Sciatic nerve (tissue), 2 donors: ENCODE results near the gene SH3BP1. TPM values are rescaled to one million over a fixed set of nuclear protein-coding genes. Genes with fewer than 3 reads are reported as not detected.

Source experiments
- ATAC-seq: fragments of 200-7000 bp; cut with Tn5 transposase; one replicate; pipeline ENCODE4 v1.9.1; 2020; ENCODE audit warnings: mild to moderate bottlenecking, moderate library complexity
- DNase-seq: peaks from one replicate; pipeline ENCODE4 v3.0.0-alpha.2; 2020; ENCODE audit warnings: low spot score
- intact Hi-C: fragments of 100-400 bp; cut with DNase I; formaldehyde crosslinking; loops from one replicate; pipeline ENCODE4 v1.14.2; 2022
- total RNA-seq: library from RNA; stranded (reverse); fragmentation: NEBNext Ultra II Directional; extraction: Animal tissue kit (Norgen Biotek cat#: 25700); gene quantifications from one replicate; pipeline ENCODE4 v1.2.1, GENCODE V29; 2021
- donor health status: DM: no; HTN: no; CAD: no.
- donor health status: DM: no; HTN: no; CAD: no.

SH3BP1 gene
- total RNA-seq, 1 donor from 2014 or later, result 10.3 TPM

DNA sequence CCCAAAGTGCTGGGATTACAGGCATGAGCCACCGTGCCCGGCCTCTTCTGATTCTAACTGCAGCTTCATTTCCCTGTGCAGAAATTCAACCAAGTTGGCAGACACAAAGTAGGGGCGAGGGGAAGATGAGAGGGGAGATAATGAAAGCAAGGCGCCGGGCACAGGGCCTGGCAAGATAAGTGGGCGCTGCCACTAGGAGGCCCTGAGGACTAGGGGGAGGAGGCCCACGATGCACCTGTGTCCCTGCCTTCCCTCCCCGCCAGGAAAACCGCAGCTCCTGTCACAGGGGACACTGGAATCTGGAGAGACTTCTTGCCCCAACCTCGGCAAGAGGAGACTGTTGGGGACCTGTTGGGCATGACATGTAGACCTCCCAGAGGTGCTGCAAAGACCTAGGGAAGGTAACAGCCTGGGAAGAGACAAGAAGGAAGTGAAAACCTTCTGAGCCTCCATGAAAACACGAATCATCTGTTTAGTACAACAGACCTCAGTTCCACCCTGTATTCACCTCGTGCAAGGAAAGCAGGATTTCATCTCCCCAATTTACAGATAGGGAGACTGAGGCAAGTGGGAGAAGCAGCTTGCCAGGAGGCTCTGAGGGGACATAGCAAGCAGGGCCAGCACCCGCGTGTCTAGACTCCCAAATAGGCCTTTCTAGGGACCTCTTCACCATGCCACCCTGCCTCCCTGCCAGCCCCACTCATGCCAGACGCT, 32.9 kb downstream of the SH3BP1 start:
- ATAC-seq (no peak), DNase-seq (no peak)
- intact Hi-C loops, result no loop called here

DNA sequence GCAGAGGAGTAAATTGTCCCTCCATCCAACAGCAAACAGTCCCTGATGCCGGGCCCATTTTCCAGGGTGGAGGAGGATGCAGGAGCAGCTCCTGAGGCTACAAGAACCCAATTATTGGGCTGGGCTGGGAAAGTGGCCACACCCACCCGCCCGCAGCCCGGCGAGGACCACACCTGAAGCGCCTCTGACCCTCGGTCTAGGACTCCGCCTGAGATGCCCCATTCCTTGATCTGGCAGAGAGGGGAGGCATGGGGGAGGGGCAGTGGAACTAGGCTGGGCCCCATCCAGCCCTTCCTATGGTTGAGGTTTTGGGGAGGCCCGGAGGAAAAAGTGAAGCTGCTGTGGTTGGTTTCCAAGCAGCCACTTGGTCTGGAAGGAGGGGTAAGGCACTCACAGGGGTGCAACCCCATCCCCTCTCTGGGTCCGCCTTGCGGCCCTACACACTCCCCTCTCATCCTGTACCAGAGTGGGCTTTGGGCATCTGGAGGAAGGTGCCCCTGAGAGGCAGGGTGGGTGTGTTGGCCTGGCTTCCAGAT, 33.5 kb downstream of the SH3BP1 start:
- intact Hi-C loops, result no loop called here
- DNase-seq (no peak), ATAC-seq (no peak)

DNA sequence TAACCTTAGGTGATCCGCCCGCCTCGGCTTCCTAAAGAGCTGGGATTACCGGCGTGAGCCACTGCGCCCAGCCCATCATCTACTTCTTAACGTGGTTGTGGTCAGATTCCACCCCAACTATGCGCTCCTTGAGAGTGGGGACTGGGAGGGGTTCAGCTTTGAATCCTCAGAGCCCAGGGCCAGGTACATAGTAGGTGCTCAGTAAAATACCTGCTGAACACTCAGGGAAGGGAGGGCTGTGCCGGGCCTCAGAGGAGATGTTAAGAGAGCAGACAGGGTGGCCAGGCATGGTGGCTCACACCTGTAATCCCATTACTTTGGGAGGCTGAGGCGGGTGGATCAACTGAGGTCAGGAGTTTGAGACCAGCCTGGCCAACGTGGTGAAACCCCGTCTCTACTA, 34.8 kb downstream of the SH3BP1 start:
- intact Hi-C loops, result no loop called here
- no peak for ATAC-seq

DNA sequence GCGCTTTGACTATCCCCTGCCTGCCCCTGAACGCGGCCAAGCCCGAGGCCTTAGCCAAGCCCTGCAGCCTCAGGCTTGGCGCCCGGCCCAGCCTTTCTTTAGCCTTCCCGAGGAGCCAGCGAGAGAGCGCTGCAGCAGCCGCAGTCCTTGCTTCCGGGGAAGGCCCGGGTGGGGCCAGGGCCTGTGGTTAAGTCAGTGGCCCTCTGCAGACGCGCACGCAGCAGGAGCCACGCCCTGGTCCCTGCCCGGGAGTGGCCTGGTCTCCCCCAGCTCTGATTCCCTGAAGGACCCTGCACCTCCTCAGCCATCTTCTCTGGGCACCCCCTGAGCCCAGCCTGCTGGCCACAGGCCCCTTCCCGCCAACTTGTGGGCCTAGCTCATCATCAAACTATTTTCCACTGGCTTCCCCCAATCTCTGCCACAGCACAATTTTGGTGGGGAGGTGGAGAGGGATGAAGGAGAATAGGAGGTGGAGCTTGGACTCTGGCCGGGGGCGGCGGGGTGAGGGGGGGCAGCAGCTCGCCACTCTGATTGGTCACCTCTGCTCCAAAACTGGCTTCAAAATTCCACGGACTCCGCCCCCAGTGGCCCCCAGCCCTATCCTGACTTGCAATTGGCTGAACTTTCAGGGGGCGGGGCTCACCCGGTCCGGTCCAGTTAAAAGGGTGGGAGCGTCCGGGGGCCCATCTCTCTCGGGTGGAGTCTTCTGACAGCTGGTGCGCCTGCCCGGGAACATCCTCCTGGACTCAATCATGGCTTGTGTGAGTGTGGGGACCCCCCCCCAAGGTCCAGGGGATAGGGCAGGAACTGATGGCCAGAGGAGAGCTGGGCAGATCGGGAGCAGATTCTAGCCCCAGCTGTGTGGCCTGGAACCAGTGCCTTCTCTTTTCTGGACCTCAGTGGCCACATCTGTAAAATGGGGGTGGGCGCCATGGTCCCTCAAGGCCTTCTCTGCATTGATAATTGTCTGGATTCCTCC, 35.8 kb downstream of the SH3BP1 start, which contains the start of gene LGALS1:
TSS of gene LGALS1 (plus strand) at position 686 of the 979 bp plus-strand sequence. CDS start at position 753, 67 bp downstream.
- ATAC-seq, result peak; percentile 94
- DNase-seq, result peak; percentile 99
- intact Hi-C loops, result no loop called here

More for the DNA sequence above, 34.8 kb downstream of the SH3BP1 start:
- DNase-seq, result no peak

DNA sequence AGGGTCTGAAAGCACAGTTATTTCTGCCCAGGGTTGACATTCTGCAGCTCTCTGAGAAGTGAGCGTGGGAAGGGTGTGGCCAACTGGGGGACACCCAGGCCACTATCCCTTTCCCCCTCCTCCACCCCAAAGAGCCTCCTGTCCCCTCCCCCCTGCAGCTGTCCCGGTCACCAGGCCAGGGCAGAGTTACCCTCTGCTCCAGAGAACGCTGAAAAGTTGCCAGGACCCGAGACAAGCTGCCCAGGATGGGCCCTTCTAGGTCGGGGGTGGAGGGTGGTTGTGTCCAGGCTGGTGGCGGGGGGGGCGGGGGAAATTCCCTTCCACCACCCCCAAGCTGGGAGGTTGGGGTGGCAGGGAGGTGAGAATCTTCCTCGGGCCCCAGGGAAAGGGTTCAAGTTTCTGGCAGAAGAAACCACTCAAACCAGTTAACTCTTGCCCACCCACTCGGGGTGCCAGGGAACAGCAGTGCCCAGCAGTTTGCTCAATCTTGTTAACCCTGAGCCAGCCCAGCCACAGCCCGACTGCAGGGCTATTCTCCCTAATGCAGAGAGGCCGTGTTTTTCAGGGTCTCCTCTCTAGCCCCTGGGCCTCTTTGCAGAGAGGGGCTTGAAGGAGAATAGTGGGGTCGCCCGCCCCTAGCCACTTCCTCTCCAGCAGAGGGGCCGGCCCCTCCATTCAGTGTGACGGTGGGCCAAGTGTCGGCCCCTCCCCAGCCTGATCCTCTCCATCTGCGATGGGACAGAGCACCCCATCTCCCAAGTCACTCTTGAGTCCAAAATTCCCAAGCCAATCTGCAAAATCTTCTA, 36.7 kb downstream of the SH3BP1 start:
- intact Hi-C loops, result no loop called here
- ATAC-seq, result peak; percentile 7
- DNase-seq, result peak; percentile 82

DNA sequence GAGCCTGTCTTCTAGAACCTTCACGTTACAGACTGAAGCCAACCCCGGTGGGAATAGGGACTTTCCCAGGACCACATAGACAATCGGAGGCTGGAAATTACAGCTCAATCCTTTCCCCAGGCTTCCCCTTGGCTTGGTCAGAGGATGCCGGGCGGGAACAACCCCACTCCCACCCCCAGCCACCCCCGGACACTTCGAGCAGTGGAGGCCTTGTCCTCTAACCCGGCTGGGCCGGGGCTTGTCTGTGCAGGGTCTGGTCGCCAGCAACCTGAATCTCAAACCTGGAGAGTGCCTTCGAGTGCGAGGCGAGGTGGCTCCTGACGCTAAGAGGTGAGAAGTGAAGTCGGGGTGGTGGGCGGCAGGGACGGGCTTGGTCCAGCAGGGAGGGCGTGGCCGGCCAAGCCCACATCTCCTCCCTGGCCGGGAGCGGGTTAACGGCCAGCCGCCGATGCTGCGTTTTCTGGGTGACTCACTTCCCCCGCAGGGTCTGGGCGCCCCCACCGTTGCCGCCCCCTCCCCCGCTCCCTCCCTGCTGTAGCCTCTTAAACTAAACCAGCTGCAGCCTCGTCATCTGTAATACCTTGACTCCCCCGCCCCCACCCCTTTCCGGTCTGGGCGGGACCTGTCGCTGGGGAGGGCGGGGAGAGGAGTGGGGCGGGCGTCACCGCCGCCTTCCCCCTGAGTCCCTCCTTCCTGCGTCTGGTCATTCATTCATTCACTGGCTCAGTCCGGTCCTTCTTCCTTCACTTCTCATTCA, 37.4 kb downstream of the SH3BP1 start:
- ATAC-seq, result peak; percentile 40
- intact Hi-C loops, result no loop called here
- peak; percentile 90 for DNase-seq

DNA sequence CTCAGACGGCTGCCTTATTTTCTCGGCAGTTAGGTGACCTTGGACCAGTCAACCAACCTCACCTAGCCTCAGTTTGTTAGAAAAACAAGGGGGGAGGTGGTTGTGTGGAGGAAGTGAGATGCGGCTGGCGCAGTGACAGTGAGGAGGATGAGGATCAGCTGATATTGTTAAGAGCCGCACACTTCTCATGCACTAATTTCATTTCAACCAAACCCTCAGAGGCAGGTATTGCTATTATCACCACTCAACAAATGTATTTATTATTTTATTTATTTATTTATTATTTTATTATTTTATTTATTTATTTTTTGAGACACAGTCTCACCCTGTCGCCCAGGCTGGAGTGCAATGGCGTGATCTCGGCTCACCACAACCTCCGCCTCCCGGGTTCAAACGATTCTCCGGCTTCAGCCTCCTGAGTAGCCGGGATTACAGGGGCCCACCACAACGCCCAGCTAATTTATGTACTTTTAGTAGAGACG, 38.1 kb downstream of the SH3BP1 start:
- intact Hi-C loops, result no loop called here
- no peak for ATAC-seq
- no peak for DNase-seq

DNA sequence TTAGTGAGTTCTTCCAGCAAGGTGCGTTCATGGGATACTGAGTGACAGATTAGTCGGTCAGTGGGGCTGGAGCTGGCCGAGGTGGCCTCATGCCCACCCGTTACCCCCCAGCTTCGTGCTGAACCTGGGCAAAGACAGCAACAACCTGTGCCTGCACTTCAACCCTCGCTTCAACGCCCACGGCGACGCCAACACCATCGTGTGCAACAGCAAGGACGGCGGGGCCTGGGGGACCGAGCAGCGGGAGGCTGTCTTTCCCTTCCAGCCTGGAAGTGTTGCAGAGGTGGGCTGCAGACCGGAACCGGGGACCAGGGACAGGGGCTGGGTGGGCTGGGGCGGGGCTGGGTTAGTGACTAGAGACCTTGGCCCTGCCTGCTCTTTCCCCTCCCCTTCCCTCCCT, 38.9 kb downstream of the SH3BP1 start:
- DNase-seq (no peak), ATAC-seq (no peak)
- intact Hi-C loops, result no loop called here

DNA sequence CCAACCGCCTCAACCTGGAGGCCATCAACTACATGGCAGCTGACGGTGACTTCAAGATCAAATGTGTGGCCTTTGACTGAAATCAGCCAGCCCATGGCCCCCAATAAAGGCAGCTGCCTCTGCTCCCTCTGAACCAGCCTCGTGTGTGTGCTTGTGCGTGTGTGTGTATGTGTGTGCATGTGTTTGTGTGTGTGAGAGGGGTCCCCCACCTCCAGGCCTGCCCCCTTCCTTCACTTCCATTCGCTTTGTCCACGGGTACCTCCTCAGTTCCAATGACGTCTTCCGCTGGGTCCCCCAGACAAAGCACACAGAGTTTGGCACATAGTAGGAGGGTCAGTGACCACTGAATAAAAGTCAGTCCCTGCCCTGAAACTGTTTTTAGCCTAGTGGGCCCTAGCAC, 40.2 kb downstream of the SH3BP1 start:
- ATAC-seq (no peak), DNase-seq (no peak)
- intact Hi-C loops, result no loop called here

DNA sequence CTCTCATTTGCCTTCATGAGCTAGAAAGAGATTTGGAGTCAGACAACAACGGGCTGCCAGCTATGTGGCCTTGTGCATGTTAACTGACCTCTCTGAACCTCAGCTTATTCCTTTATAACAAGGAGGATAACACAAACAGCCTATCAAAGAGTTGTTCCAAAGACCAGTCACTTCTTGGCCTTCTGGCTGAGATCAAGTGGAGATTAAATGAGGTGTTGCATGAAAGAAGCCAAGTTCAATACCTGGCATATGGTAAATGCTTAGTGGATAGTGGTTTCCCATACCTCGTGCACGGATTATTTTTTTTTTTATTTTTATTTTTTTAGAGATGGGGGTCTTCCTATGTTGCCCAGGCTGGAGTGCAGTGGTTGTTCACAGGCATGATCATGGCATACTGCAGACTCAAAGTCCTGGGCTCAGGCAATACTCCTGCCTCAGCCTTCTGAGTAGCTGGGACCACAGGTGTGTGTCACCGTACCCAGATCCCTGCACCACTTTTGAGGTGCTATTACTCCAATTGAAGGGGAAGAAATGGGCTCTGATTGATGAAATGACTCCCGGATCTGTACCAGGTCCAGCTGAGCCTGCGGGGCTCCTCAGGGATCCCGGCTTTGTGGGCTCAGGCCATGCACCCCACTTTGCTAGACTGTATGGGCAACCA, 40.9 kb downstream of the SH3BP1 start:
- intact Hi-C loops, result no loop called here
- ATAC-seq, result no peak

DNA sequence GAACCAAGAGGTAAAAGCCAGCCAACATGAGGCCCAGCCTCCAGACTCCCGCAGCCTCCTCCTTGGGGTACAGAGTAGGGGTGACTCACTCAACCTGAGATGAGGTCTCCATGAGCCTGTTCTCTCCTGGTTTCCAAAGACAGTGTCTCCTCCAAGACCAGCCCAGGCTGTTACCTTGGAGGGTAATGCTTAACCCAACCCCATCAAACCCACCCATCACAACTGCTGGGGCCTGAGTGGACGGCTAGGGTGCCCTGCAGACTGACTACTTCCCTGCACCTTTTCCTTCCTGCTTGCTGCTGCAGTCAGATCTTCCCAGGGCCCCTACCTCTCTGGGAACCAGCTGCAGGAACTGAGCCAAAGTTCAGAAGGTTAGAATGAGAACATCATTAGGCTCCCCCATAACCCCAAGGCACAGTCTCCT, 41.5 kb downstream of the SH3BP1 start:
- intact Hi-C loops, result no loop called here
- DNase-seq (no peak), ATAC-seq (no peak)

More for the DNA sequence above, 40.9 kb downstream of the SH3BP1 start:
- DNase-seq, result no peak

DNA sequence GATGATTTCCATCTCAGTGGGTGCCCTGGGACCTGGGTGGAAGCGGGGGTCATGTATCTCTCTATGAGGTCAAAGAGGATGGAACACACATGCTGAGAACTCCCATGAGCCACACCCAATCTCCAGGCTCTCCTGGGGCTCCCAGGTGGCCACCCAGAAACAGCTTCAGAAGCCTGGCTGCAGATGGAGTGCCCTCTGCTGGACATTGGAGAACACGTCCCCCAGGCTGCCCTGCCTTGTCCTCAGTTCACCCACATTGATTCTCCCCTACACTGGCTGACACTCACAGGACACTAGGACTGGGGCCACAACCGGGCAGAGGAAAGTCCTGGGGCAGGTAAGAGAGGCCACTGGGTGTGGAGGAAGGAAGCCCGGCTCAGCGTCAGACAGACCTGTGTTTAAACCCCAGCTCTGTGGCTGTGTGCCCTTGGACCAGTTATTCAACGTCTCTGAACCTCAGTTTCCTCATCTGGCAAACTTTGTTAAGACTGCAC, 42.1 kb downstream of the SH3BP1 start:
- DNase-seq, result peak; percentile 83
- peak; percentile 50 for ATAC-seq
- intact Hi-C loops, result no loop called here

DNA sequence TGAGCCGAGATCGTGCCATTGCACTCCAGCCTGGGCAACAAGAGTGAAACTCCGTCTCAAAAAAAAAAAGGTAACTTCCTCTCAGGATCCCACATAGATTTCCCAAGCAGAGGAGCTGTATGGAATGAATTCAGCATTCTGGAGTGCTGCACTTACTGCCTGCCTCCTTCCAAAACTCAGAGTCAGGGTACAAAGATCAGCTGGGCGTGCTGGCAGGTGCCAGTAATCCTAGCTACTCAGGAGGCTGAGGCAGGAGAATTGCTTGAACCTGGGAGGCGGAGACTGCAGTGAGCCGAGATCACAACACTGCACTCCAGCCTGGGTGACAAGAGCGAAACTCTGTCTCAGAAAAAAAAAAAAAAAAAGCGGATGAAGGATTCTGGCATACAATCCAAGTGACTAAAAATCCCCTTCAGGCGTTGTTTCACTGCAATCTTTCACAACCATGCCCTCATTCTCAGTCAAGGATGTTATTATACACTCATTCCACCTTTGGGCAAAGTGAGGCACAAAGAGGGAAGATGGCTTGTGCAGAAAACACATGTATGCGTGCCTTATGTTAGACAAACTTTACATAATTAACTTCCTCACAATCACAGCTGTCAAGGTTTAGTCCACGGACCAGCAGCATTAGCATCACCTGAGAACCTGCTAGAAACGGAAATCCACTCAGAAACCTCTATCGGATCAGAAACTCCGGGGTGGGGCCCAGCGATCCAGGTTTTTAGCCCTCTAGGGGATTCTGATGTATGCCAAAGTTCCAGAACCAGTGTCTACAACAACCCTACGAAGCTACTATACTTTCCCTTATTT, 45.5 kb downstream of the SH3BP1 start:
- no peak for DNase-seq
- no peak for ATAC-seq
- intact Hi-C loops, result no loop called here

DNA sequence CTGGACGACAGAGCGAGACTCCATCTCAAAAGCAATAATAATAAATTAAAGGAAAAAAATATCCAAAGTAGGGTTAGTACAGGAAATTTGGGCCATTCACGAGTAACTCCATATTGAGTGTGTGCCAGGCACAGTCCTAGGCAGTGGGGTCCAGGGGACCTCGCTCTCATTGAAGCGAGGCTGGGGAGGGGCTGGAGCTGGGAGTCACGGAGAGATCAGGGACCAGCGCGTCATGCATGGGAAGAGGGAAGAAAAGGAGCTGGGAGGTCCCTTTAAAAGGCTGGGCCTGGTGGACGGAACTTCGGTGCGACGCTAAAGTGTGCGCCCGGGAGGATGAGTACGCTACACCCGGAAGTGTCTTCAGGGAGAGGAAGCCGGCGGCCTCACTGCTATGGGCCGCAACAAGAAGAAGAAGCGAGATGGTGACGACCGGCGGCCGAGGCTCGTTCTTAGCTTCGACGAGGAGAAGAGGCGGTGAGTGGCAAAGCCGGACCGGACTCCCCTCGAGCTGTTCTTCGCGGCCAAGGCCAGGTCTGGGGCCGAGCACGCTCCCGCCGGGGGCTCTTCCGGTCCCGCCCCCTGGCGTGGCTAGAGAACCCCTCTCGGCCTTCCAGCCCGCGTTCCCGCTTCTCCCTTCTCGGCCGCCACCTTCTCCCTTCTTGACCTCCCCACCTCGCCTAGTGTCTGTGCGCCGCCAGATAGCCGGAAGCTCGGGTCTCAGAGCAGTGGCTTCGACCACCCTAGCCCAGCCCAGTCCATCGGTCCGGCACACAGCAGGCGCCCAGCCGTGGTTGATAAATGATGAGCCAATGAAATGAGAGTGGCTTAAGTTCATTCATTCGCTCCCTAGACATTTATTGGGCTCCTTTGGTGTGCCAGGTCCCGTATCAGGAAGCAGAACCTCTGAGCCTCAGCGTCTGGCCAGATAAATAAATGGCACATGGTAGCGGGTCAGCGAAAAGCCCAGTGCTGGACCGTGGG, 46.8 kb downstream of the SH3BP1 start, which contains the start of gene NOL12:
TSS of gene NOL12 (plus strand) at position 342 of the 981 bp plus-strand sequence. CDS start at position 392, 50 bp downstream.
- intact Hi-C loops, result no loop called here
- DNase-seq, result peak; percentile 87
- ATAC-seq, result peak; percentile 91

DNA sequence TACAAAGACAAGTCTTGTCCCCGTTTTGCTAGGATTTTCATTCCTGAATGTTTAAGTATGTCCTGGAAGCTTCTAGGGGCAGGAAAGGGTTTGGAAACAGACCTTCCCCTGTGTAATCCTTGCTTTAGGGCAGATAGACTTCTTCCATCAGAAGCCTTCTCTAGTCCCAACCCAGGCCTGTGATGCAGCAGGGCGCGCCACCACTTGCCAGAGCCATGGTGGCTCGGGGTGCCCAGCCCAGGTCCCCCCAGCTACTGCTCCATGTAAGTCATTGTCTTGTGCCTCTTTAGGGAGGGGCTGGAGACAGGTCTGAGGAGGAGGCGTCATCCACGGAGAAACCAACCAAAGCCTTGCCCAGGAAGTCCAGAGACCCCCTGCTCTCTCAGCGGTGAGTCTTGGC, 50.9 kb downstream of the SH3BP1 start:
- intact Hi-C loops, result no loop called here
- DNase-seq (no peak), ATAC-seq (no peak)
